NCI-H748 treated with DMSO at 0.1 percent for 48 hours (cell line): Measurements from ENCODE around the gene ITSN1.
"Not testable (repeated sequence)": the region's sequence is repeated elsewhere in the genome, so short reads cannot be mapped to it uniquely, and the experiment has no call there.

Experiments used
- DNase-seq: peaks from one replicate; lab custom pipeline; 2025; lab: John Stamatoyannopoulos, UW

Gene ITSN1

DNA sequence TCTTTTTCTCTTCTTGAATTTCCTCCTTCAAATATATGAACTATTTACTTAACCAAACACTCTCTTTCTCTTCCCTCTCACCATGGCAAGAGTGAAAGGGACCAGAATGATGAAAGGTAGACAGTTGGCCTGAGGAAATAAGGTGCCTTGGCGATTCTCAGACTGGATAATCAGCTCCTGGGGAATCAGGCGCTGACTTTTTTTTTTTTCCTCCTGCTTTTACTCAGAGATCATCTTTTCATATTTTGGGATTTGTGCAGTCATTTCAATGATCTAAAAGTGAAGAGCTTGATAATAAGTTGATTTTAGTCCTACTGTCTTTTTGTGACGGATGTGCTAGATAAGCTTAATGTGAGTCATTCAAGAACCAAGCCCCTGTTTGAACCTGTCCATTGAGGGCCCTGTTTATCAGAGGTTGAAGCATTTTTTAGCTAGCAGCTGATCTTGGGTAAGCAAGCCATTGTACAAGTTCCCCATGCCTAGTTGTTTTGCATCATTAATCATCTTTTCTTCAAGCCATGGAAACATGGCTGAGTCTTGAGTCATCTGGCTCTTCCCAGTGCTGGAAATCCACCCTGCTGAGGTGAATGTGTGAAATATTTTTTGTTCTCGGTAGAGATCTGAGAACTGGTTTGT is 40.8 kb downstream of the ITSN1 start:
- no peak for DNase-seq

DNA sequence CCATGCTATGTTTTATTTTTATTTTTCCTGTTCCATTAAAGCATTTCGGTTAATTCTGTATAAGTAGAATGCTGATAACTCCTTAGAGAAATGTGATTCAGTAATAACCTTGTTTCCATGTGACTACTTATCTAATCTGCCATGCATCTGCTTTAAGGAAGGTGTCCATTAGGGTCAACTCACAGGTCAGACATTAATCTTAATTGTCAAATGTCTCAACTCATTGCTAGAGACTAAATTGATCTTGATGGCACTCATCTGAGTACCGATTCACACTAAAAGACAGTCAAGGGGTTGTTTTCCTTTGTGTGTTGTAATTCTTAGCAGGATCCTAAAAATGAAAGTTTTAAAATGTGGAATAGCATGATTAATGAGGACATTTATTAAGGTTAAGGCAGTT is 41.8 kb downstream of the ITSN1 start:
- DNase-seq, result no peak

DNA sequence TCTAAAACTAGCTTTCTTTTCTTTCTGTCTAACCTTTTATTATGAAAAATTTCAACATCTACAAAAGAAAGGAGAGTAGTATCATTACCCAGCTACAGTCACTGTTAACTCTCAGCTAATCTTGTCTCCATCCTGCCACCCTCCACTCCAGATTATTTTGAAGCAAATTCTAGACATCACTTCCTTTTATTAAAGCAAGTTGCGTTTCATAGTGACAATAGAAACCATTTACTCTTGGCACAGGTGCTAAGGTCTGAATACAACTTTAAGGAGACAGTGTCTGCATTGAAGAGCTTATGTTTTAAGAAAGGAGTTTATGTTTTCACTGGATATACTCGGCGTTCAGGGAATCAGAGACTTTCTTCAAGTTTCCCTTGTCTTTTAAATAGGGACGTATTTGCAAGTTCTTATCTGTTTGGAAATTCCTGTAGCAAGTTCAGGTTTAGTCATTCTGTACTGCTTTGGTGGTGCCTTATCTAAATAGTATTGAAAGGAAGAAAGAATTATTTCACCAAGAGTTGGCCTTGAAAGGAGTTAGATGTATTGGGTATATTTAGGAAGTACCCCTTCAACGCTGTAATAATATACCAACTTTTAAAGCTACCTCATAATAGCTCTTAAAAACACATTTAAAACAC is 42.7 kb downstream of the ITSN1 start:
- no peak for DNase-seq

DNA sequence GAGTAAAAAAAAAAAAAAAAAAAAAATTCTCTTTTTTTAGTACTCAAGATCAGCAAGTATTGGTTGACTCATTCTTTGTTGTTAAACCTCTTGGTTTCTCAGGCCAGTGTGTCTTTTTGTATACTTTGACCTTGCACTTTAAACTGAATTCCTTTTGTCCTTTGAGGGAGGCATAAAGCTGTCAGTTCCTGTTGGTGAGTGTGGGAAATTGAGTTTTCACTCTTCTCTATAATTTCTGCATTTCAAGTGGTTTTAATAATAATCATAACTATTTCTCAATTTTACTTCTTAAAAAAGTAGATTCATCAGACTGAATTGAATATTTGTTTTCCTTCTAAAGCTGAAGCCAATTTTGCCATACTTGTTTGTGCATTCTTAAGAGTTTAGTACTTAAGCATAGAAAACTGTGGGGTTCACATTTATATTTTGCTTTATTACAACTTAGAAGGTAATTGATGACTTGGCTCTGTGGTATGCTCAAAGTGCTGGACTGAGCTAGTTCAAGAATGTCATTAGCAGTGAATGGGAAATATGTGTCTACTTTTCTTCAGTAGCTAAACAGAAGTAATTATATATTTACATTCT is 43.4 kb downstream of the ITSN1 start:
- no peak for DNase-seq

DNA sequence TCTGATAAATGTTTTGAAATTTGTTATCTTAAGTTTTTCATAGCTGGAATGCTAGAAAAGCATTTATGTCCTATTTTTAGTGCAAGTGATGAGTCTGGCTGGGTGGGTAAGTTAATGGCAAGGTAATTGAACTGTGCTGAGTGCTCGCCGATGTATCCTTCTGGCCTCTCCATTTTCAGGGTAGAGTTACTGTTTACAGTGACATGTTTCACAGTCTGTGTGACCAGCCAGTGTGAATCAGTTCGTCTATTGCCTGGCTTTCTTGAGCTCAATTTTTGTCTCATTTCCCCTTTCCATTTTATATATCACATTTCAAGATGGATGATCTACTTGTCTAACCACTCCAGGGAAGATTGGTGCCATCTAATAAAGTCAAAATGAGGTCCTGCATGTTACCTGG is 44.1 kb downstream of the ITSN1 start:
- DNase-seq, result no peak

DNA sequence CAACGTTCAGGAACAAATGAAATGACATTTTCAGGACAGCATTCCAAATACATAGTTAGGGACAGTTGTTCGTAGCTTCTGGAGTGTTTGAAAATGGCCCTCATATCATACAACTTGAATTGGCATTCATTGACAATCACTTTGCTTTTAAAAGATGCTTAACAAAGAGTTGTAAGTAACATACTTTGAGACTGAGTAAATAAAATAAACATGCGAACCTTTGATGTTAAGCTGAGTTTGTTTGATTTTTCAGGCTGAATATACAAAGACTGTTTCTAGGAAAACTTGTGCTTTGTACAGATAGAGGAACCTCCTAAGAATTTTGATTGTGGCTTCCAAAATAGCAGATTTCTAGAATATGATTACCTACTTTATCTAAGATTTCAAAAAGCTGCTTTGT is 45.3 kb downstream of the ITSN1 start:
- DNase-seq, result no peak

DNA sequence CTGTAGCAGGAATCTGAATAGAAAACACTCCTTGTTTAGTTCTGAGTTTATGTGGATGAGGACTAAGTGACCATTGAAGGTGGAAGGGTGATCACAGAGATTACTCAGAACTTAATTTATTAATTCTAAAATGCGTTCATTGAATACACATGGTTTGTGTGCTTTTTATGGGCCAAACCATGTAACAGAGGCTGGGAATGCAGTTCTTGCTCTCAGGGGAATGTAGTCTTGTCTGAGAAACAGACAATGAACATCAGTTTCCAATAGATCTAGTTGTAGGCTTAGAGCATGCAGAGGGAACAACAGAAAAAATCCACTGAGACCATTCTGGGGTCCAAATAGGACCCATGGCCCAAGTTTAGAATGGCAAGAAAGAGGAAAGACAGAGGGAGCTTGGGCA is 46.1 kb downstream of the ITSN1 start:
- no peak for DNase-seq

DNA sequence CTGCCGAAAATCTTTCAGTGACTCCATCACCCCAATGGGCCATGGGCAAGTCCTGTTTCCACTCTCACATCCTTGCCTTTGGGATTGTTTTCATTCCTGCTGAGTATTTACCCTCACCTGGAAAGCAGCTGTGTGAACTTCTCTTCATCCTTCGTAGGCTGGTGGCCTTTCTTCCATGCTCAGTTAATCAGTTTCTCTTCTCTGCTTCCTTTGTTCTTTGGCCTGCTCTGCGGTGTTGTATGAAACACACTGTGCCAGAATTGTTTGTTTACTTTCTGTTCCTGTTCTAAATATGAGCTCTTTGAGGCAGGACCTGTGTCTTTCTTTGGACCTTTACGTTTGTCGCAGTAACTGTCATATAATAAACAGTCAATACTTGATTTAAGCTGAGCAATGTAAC is 48.6 kb downstream of the ITSN1 start:
- no peak for DNase-seq

DNA sequence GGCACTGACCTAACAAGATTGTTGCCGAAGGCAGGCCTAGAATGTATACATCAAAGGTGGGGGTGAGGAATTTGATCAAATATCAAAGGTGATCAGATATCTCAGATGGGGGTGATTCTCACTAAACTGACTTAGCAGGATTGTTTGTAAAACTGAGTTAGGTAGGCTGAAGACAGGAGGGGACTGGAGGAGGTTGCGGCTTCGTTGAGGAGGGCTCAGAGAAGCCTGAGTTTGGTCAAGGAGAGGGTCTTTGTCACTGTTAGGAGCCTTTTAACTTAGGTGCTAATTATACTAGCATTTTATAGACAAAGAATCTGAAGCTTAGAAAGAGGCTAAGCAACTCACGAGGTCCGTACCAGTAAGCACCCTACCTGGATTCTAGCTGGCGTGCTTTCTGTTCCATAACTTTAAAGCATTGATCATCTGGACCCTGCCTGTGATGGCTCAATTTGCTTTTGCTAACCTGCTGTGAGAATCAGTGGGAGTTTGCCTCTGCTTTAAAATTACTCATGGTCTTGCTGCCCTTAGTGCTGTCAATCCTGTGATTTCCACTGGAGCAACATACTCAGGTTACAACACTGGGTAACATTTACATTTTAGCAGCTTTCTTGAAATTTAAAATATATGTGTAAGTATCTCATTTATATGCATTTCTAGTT is 49.8 kb downstream of the ITSN1 start:
- no peak for DNase-seq

DNA sequence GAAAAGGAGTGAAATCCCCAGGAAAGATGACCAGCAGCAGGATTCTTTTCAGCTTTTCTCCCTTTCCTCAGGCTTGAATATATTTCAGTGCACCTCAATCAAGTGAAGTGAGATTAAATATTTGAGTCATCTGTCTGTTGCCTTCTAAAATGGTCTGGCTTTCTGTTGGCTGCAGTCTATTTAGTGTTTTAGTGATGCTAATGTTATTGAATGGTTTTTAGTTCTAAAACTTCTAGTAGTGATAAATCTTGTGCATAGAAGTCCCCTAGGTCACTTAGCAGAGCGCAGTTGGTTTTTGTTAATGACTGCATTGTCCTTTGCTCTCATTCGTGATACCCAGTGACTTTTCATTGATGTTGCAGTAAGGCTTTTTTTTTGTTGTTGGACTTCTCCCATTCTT is 53.5 kb downstream of the ITSN1 start:
- DNase-seq, result no peak

DNA sequence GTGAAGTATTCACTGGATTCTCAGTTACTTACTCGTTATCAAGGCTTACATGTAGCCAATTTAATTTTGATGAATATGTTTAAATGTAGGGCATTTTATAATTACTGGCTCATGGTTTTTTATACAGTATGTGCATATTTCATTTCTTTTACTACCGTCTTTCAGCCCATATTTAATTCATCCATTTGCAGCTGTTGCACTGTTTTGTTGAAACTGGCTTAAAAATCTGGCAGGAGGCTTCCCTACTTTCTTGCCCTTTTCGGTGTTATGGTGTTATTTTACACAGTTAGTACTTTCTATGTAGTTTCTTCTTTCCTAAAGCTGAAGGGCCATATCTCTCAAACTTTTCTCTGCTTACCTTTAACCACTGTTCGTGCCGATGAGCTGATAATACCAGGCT is 54.2 kb downstream of the ITSN1 start:
- DNase-seq, result no peak

DNA sequence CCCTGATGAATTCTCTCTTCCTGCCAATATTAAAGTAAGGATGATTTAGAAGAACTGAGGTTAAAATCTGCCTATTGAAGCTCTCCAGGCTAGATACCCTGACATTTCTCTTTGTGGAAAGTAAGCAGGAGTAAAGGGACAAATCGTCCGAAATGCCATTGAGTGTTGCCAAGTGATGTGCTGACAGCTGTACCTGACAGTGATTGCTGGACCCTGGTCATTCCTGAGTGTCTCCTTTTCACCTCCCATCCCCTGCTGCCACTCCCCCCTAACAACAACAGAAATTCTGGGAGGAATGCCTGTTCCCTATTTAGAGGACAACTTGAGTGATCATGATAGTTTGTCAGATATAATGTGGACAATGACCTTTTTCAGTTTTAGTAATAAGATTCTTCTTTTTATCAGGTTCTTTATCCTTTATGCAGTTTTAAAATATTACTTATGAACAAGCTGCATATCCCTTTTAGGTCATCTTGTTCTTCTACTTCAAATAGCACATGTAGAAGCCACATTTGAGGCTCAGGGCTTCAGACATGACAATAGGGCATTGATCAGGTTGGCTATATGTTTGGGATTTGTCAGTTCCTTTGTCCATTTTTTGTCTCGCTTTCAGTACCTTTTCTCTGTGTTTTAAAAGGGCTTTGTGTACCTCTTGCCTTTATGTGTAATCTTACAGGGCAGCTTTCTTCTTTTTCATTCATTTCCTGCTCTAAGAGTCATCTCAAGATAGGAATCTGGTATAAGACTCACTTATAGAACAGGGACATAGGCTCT is 56.0 kb downstream of the ITSN1 start:
- no peak for DNase-seq

DNA sequence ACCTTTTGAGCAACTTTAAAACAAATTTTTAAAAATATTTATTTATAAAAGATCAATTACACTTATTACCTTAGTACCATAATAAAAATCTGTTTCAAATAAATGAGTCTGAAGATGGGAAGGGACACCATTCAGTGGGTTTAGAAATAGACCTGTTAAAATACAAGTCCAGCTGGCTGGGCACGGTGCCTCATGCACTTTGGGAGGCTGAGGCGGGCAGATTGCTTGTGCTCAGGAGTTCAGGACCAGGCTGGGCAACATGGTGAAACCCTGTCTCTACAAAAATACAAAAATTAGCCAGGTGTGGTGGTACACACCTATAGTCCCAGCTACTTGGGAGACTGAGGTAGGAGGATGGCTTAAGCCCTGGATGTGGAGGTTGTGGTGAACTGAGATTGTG is 57.0 kb downstream of the ITSN1 start:
- DNase-seq, result no peak

DNA sequence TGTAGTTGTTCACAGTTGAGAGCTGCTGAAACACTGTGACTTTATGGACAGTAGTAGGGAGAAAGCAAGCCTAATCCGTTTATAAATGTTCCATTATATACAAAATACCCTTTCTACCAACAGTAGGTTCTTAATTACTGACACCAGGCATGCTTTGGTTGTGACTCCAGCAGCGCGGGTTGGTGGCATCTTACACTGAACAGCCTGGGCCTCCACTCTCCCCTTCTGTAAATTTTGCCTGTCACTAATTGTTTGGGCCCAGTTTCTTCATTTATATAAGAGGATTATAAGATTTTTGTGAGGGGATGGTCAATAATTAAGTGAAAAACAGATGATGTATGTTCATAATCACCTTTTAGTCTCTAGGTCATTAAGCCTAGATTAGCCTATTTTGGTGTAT is 58.2 kb downstream of the ITSN1 start:
- no peak for DNase-seq

DNA sequence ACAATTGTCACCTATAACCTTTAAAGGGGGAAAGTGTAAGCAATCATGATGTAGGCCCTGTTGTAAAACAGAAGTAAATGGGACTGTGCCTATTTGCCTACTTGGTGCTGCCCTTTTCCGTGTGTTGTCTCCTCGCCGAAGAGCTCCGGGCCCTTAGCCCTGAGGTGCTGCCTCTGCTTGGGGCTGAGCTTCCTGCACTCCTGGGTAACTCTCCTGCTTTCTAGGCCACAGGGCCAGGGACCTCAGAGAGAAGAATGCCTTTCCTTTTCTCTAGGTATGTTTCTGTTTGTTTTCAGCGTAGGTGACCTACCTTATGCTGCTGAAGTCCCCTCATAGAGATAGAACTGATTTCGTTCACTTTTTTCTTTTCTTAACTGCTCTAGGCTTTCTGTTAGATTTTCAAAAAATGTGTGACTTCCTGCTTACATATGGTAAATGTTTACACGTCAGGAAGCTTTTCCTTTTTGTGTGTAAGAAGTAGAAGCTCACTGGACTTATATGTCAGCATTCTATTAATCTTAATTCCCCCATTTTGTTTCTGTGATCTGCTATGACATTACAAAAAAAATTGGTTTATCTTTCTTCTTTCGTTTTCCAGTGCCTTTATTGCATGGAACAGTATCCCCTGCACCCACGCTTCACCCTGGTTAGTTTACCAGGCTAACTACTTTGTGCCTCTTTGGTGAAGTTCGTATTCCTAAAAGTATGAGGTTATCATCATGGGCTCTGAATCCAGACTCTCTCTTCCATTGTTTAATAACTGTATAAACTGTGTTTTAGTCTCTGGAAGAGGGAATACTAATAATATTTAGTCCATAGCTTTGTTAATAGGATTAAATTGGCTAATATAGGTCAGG is 61.7 kb downstream of the ITSN1 start:
- DNase-seq, result no peak

DNA sequence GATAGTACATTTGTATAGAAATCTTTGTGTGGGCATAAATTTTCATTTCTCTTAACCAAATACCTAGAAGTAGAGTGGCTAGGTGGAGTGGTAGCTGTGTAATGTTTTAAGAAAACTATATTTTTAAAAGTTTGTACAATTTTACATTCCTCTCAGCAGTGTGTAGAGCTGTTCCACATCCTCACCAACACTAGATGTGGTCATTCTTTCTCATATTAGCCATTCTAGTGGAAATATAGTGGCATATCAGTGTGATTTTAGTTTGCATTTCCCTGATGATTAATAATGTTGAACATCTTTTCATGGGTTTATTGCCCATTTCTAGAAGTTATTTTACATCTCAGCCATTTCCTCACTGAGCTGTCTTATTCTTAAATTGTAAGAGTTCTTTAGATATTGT is 65.5 kb downstream of the ITSN1 start:
- no peak for DNase-seq

DNA sequence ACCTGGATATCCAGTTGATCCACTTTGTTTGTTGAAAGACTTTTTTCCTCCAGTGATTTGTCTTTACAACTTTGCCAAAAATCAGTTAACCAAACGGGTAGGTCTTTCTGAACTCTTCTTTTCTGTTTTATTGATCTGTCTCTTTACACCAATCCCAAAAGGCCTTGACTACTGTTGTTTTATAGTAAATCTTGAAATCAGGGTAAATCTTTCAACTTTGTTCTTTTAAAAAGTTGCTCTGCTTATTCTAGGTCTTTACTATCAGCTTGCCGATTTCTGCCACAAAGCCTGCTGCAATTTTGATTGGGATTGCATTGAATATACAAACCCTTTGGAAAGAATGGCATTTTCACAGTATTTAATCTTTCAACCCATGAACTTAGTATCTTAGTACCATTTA is 66.6 kb downstream of the ITSN1 start:
- no peak for DNase-seq

DNA sequence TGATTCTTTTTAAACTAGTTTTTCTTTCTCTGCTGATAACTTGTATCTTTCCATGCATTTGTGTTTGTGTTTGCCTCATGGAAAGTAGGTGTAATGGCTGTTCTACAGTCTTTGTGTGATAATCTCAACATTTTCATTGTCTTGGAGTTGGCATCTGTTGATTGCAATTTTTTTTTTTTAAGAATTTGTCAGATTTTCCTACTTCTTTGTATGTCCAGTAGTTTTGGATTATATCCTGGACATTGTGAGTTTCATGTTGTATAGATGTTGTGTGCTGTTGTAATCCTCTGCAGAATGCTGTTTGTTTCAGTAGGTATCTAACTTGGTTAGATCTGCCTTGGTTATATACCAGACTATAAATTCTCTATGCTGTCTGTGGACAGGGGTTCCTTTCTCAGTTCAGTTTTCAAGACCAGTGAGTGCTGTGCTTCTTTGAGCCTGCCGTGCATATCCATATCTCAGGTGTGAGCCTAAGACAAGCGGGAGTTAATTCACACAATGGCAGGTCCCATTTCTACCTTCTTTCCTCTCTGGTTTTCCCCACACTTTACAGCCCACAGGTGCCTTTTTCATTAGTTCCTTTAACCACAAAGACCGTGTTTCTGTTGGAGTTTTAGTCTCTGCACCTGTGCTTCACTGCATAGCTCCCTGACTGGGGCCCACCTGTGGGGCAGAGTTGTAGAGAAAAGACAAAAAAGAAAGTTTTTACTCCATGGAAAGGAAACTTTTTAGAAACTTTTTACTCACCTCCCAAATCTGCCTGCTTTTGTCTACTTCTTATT is 69.9 kb downstream of the ITSN1 start:
- DNase-seq, result no peak

DNA sequence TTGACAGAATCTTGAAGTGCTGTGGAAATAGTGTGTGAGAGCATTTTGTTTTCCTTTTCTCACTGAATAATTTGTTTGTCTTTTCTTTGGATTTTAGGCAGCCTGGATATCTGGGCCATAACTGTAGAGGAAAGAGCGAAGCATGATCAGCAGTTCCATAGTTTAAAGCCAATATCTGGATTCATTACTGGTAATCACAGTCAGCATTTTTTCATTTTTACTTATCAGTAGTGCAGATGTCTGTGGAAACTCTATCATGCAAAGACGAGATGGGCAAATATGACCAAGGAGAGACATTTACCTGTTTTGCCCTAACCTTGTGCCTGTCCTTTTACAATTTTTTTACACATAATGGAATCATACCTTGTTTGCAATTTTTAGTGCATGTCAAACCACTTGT is 78.8 kb downstream of the ITSN1 start:
- DNase-seq, result no peak

DNA sequence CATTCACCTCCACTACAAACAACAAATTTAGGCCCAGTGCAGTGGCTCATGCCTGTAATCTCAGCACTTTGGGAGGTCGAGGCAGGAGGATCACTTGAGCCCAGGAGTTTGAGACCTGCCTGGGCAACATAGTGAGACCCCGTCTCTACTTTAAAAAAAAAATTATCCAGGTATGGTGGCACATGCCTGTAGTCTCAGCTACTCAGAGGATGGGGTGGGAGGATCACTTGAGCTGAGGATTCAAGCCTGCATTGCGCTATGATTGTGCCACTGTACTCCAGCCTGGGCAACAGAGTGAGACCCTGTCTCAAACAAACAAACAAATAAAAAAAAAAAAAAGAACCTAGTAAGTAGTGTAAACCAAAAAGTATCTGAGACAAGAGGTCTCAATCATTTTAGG is 86.8 kb downstream of the ITSN1 start:
- DNase-seq, result not testable (repeated sequence)

DNA sequence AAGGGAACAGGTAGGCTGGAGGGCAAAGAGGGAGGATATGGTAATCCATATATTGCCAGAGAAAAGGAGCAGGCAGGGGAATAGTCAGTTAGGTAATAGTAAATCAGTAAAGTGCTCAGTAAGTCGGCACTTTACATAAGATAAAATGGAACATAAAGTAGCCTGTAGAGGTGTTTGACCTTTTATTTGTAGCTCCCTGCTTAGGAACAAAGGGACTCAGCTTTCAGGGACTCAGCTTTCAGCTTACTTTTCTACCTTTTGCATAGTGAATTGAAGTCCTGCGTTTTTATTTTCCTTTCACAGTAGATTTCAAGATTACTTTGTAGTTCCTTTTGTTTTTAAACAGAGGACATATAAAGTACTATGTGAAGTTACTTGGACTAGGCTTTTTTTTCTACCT is 87.3 kb downstream of the ITSN1 start:
- no peak for DNase-seq
